Panc1 (cell line): Measurements from ENCODE around the gene WNT7A. TPM values are rescaled to one million over a fixed set of nuclear protein-coding genes. Genes with fewer than 3 reads are reported as not detected.

Experiments used
- ATAC-seq: fragments of 200-7000 bp; cut with Tn5 transposase; 2 replicates; pipeline ENCODE4 v1.9.1; 2020; ENCODE audit warnings: mild to moderate bottlenecking, moderate library complexity
- BruUV-seq: library from RNA; stranded (reverse); fragments of 400-500 nt; replicated peaks from 2 replicates; lab custom pipeline; 2021; lab: Mats Ljungman, UMichigan
- CTCF ChIA-PET: fragments of 300-600 bp; sonication (Branson Sonifier 250); formaldehyde crosslinking; loops from one replicate; lab custom pipeline; 2022; ENCODE audit warnings: antibody characterized with exemption; lab: Charles Lee
- POLR2A ChIA-PET: fragments of 300-600 bp; sonication (Branson Sonifier 250); formaldehyde crosslinking; loops from one replicate; lab custom pipeline; 2022; ENCODE audit warnings: antibody characterized with exemption; lab: Charles Lee
- DNase-seq: peaks from one replicate; pipeline ENCODE4 v3.0.0-alpha.2; 2010; ENCODE audit warnings: low read depth, low spot score
- H3K27ac ChIP-seq: 2 replicates; pipeline ENCODE4 v1.5.1; 2011; ENCODE audit warnings: mild to moderate bottlenecking, low read length, inconsistent platforms
- H3K27me3 ChIP-seq: fragments of 200-500 bp; sonication (Bioruptor generic); 2 replicates; pipeline ENCODE4 v1.6.0; 2014; ENCODE audit warnings: low read length, inconsistent platforms; ENCODE audit not compliant: control insufficient read depth, insufficient read depth
- H3K36me3 ChIP-seq: fragments of 200-500 bp; sonication (Bioruptor generic); 2 replicates; pipeline ENCODE4 v1.5.1; 2014; ENCODE audit warnings: inconsistent platforms, mild to moderate bottlenecking, low read length, moderate library complexity; ENCODE audit not compliant: control insufficient read depth, insufficient read depth
- H3K4me1 ChIP-seq: 2 replicates; pipeline ENCODE4 v1.5.1; 2011; ENCODE audit warnings: inconsistent platforms, mild to moderate bottlenecking, low read length, moderate library complexity; ENCODE audit not compliant: control insufficient read depth, insufficient read depth
- H3K4me3 ChIP-seq, 2 experiments: 2 replicates each; pipeline ENCODE4 v1.5.1; 2011 to 2012; ENCODE audit warnings: low read depth in 2 of 2, low read length in 2 of 2, mild to moderate bottlenecking in 2 of 2, inconsistent platforms in 1 of 2, moderate library complexity in 1 of 2
- H3K9me3 ChIP-seq: fragments of 200-500 bp; sonication (Bioruptor generic); 2 replicates; pipeline ENCODE4 v1.5.1; 2014; ENCODE audit warnings: low read depth, mild to moderate bottlenecking, inconsistent platforms, low read length, moderate library complexity; ENCODE audit not compliant: control insufficient read depth, insufficient read depth
- POLR2AphosphoS5 ChIP-seq: IDR thresholded peaks from 2 replicates; pipeline ENCODE4 v1.6.1; 2012; ENCODE audit warnings: mild to moderate bottlenecking, low read depth, low read length, moderate library complexity
- SIN3A ChIP-seq: IDR thresholded peaks from 2 replicates; pipeline ENCODE4 v1.6.1; 2012; ENCODE audit warnings: low read depth, mild to moderate bottlenecking, low read length, moderate library complexity, borderline replicate concordance; ENCODE audit not compliant: insufficient read depth
- TCF7L2 ChIP-seq: IDR thresholded peaks from 2 replicates; pipeline ENCODE4 v1.6.1; 2011; ENCODE audit warnings: mild to moderate bottlenecking, low read depth, low read length, inconsistent platforms
- in situ Hi-C: cut with HindIII; loops from 2 replicates; pipeline ENCODE4 v1.10.0; 2016; ENCODE audit warnings: low sequenced_read_pairs, low pct_unique_long_range_greater_than_20kb
- intact Hi-C: fragments of 100-400 bp; cut with micrococcal nuclease; formaldehyde crosslinking; loops from one replicate; pipeline ENCODE4 v1.10.0; 2022; ENCODE audit not compliant: unreplicated experiment
- total RNA-seq: library from RNA; stranded (reverse); gene quantifications from one replicate; pipeline ENCODE4 v1.2.1, GENCODE V29; 2021; ENCODE audit not compliant: unreplicated experiment
- TF ChIP-seq, protein P1 (sequence below): fragments of 450-650 bp; IDR thresholded peaks from 2 replicates; pipeline ENCODE4 v1.5.1; 2017; ENCODE audit warnings: mild to moderate bottlenecking
- TF ChIP-seq, protein P2 (sequence below), 2 experiments: IDR thresholded peaks; 2 replicates each; pipeline ENCODE4 v1.6.1; 2011 to 2012; ENCODE audit warnings: low read depth in 2 of 2, control low read depth in 1 of 2, low read length in 1 of 2, mild to moderate bottlenecking in 1 of 2, moderate library complexity in 1 of 2; ENCODE audit not compliant: insufficient read depth in 1 of 2

Gene WNT7A
- total RNA-seq, 1 experiment from 2014 or later = not detected

DNA sequence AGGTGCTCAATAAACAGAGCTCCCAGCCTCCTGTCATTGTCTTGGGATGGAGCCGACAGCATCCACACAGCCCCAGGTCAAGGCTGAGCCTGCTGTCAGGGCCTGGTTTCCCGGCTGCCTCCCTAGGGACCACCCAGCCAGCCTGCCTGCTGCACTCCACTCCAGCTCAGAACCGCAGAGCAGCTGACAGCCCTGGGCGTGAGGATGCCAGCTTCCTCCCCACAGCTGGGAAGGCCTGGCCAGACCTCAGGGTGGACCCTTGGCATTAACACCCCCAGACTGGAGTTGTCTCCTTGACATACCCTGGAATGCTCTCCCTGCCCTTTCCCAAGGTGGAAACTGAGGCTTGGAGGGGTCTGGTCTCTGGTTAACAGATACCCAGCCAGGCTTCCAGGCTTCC is 112.0 kb downstream of the WNT7A start:
- no peak for DNase-seq
- ATAC-seq = no peak
- intact Hi-C loops (no loop called here), in situ Hi-C loops (no loop called here)
- ChIA-PET CTCF (interaction anchor here (0.7 kb wide), 1 partner anchor 117 kb away, joined by 3 read pairs; no protein-coding TSS in a partner anchor), POLR2A (no interaction called here)
- no peaks in the 10 kb centered on the region for H3K4me1 ChIP-seq
- no peaks in the 10 kb centered on the region for H3K9me3 ChIP-seq
- H3K27me3 ChIP-seq = peaks cover 3% of the 10 kb centered on the region
- H3K4me3 ChIP-seq = no peak overlapping the region
- H3K36me3 ChIP-seq = no peaks in the 10 kb centered on the region
- TF ChIP-seq, protein P1, sequence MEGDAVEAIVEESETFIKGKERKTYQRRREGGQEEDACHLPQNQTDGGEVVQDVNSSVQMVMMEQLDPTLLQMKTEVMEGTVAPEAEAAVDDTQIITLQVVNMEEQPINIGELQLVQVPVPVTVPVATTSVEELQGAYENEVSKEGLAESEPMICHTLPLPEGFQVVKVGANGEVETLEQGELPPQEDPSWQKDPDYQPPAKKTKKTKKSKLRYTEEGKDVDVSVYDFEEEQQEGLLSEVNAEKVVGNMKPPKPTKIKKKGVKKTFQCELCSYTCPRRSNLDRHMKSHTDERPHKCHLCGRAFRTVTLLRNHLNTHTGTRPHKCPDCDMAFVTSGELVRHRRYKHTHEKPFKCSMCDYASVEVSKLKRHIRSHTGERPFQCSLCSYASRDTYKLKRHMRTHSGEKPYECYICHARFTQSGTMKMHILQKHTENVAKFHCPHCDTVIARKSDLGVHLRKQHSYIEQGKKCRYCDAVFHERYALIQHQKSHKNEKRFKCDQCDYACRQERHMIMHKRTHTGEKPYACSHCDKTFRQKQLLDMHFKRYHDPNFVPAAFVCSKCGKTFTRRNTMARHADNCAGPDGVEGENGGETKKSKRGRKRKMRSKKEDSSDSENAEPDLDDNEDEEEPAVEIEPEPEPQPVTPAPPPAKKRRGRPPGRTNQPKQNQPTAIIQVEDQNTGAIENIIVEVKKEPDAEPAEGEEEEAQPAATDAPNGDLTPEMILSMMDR = no peak
- no peak for TF ChIP-seq POLR2AphosphoS5
- TF ChIP-seq TCF7L2 = no peak
- TF ChIP-seq, protein P2, sequence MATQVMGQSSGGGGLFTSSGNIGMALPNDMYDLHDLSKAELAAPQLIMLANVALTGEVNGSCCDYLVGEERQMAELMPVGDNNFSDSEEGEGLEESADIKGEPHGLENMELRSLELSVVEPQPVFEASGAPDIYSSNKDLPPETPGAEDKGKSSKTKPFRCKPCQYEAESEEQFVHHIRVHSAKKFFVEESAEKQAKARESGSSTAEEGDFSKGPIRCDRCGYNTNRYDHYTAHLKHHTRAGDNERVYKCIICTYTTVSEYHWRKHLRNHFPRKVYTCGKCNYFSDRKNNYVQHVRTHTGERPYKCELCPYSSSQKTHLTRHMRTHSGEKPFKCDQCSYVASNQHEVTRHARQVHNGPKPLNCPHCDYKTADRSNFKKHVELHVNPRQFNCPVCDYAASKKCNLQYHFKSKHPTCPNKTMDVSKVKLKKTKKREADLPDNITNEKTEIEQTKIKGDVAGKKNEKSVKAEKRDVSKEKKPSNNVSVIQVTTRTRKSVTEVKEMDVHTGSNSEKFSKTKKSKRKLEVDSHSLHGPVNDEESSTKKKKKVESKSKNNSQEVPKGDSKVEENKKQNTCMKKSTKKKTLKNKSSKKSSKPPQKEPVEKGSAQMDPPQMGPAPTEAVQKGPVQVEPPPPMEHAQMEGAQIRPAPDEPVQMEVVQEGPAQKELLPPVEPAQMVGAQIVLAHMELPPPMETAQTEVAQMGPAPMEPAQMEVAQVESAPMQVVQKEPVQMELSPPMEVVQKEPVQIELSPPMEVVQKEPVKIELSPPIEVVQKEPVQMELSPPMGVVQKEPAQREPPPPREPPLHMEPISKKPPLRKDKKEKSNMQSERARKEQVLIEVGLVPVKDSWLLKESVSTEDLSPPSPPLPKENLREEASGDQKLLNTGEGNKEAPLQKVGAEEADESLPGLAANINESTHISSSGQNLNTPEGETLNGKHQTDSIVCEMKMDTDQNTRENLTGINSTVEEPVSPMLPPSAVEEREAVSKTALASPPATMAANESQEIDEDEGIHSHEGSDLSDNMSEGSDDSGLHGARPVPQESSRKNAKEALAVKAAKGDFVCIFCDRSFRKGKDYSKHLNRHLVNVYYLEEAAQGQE (IDR thresholded peaks at IDR 0.05; ENCODE audit: insufficient read depth in 1 of 2, low read depth in 2 of 2, low read length in 1 of 2) = no peak
- TF ChIP-seq SIN3A = no peak
- BruUV-seq = no TSS peak
- H3K27ac ChIP-seq = no peak overlapping the region

DNA sequence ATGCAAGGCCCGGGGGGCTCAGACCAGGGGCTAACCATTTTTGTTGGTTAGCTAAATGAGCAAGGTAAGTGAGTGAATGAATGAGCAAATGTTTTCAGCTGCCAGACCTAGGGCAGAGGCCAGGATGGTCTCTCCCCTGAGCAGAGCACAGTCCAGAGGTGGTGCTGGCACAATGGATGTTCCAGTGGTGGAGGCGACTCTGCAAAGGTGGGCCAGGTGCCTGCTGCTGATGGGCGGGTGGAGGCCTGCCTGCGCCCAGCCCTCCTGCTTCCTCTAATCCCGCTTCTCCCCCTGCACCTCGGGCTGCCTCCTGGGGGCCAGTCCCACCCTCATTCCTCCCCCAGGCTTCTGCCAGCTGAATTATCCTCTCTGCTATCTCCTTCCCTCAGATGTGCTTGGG is 112.8 kb downstream of the WNT7A start:
- ATAC-seq (no peak), DNase-seq (no peak)
- CTCF ChIA-PET = no interaction called here
- peaks cover 3% of the 10 kb centered on the region for H3K27me3 ChIP-seq
- no peak overlapping the region for H3K4me3 ChIP-seq
- H3K27ac ChIP-seq = no peak overlapping the region
- BruUV-seq = no TSS peak
- intact Hi-C loops (no loop called here), in situ Hi-C loops (no loop called here)
- no peaks in the 10 kb centered on the region for H3K36me3 ChIP-seq
- H3K9me3 ChIP-seq = no peaks in the 10 kb centered on the region
- POLR2A ChIA-PET = no interaction called here
- TF ChIP-seq, protein P2 (IDR thresholded peaks at IDR 0.05; ENCODE audit: insufficient read depth in 1 of 2, low read depth in 2 of 2, low read length in 1 of 2) = no peak
- TF ChIP-seq POLR2AphosphoS5 (no peak), SIN3A (no peak), TCF7L2 (no peak)
- TF ChIP-seq, protein P1 = no peak
- no peaks in the 10 kb centered on the region for H3K4me1 ChIP-seq
